ENCODE measurements around the gene DYNLT2B. TPM values are rescaled to one million over a fixed set of nuclear protein-coding genes. Genes with fewer than 3 reads are reported as not detected.
"Not testable (repeated sequence)": the region's sequence is repeated elsewhere in the genome, so short reads cannot be mapped to it uniquely, and the experiment has no call there.

The DYNLT2B gene
- total RNA-seq, 1 donor = 6.9 TPM

DNA sequence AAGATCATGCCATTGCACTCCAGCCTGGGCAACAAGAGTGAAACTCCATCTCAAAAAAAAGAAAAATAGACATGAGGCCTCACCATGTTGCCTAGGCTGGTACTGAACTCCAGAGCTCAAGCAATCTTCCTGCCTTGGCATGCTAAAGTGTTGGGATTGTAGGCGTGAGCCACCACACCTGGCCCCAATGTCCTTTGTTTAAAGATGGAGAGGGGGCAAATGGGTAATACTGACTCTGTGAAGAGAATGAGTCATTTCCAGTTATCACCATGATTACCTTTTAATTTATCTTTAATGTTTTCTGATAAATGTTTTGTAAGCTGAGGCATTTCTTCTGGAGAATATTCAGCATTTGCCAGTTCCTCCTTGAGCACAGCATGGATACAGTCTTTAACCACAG lies 2.2 kb downstream of the DYNLT2B start:
- no peak for TF ChIP-seq CTCF (IDR thresholded peaks at IDR 0.05; ENCODE audit: insufficient read depth, low read depth, low read length)
- no peak overlapping the region for H3K4me3 ChIP-seq (ENCODE audit: low read depth, low read length)
- DNase-seq (ENCODE audit: low read depth) = no peak

- no peak for DNase-seq (ENCODE audit: low read depth)
- TF ChIP-seq CTCF (IDR thresholded peaks at IDR 0.05; ENCODE audit: insufficient read depth, low read depth, low read length) = no peak
- H3K4me3 ChIP-seq (ENCODE audit: low read depth, low read length) = no peak overlapping the region
Observed at GRCh38 chr3:196314597-196314996, 3.4 kb downstream of the DYNLT2B start.

GRCh38 chr3:196314086-196314485 lies 4.0 kb downstream of the DYNLT2B start:
- DNase-seq (ENCODE audit: low read depth); H3K4me3 ChIP-seq (ENCODE audit: low read depth, low read length): not testable (repeated sequence)

- DNase-seq (ENCODE audit: low read depth); H3K4me3 ChIP-seq (ENCODE audit: low read depth, low read length): not testable (repeated sequence)
Observed at GRCh38 chr3:196302960-196303359, 15.1 kb downstream of the DYNLT2B start.

DNA sequence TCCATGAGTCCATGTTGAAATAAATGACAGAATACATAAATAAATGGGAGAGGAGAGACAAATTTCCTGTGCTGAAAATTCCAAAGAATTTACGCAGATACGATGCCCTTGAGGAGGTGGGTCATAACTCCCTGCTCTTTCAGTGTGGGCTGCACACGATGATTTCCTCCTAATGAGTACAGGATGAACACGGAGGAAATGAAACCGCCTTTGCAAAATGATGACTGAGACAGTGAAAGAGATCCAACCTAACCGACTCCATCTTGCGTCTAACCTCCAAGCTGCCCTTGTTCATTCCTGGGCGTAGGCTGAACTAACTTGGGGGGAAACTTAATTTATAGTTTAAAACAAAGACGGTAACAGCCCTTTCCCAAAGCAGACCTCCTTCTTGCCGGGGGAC lies 15.5 kb downstream of the DYNLT2B start:
- not testable (repeated sequence) for DNase-seq (ENCODE audit: low read depth); H3K4me3 ChIP-seq (ENCODE audit: low read depth, low read length)

DNA sequence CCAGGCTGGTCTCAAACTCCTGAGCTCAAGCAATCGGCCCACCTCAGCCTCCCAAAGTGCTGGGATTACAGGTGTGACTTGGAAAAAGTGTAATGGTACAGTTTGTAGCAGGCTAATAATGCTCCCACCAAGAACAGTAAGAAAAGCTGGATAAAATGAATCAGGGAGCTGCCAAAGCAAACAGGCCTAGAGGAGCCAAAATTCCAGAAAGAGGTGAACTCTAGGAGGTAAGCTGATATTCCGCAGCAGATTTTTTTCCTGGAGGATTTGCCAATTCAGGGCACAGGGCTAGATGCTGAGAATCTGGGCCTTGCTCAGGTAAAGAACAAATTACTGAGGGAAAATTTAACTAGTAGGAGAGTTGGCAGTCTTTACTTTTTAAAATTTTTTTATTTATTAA lies 19.5 kb downstream of the DYNLT2B start:
- TF ChIP-seq CTCF (IDR thresholded peaks at IDR 0.05; ENCODE audit: insufficient read depth, low read depth, low read length) = no peak
- no peak for DNase-seq (ENCODE audit: low read depth)
- no peak overlapping the region for H3K4me3 ChIP-seq (ENCODE audit: low read depth, low read length)

GRCh38 chr3:196292286-196292923 lies 25.6 kb downstream of the DYNLT2B start:
- no peak for DNase-seq (ENCODE audit: low read depth)
- no peak for TF ChIP-seq CTCF (IDR thresholded peaks at IDR 0.05; ENCODE audit: insufficient read depth, low read depth, low read length)
- H3K4me3 ChIP-seq (ENCODE audit: low read depth, low read length) = no peak overlapping the region

DNA sequence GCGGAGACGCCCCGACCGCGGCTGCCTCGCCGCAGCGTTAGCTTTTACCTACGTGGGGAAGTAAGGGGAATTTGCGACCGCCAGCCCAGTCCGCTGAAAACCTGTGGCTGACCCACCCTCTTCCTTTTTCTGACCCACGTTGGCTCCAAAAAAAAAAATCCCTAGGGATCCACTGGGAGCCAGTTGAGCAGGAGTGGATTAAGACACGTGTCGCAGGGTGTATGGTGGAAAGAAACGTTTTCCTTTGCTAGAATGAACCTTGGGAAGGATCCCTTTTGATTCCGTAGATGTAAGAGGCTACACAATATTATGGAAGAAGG lies 29.9 kb downstream of the DYNLT2B start:
- peak; percentile 50 for DNase-seq (ENCODE audit: low read depth)
- H3K4me3 ChIP-seq (ENCODE audit: low read depth, low read length) = peak overlapping the region; percentile 100
- no peak for TF ChIP-seq CTCF (IDR thresholded peaks at IDR 0.05; ENCODE audit: insufficient read depth, low read depth, low read length)

Data from fibroblast of villous mesenchyme (primary cell).